ENCODE data around the gene ATP12A. TPM values are rescaled to one million over a fixed set of nuclear protein-coding genes. Genes with fewer than 3 reads are reported as not detected.

The ATP12A gene
- total RNA-seq, 1 donor from 2014 or later = not detected

- no peaks in the 10 kb centered on the region for H3K36me3 Mint-ChIP-seq
- Histone ChIP-seq H3K4me1 (no peaks in the 10 kb centered on the region), H4K20me1 (ENCODE audit: low read depth) (no peaks in the 10 kb centered on the region), H2AFZ (replicated peaks) (no peak overlapping the region), H3K27ac (no peak overlapping the region), H3K4me2 (no peak overlapping the region), H3K9me3 (ENCODE audit: low read depth) (no peaks in the 10 kb centered on the region), H3K9ac (no peak overlapping the region), H3K36me3 (no peaks in the 10 kb centered on the region), H3K79me2 (ENCODE audit: low read depth) (no peaks in the 10 kb centered on the region), H3K27me3 (no peaks in the 10 kb centered on the region), H3K4me3 (no peak overlapping the region), H3F3A (ENCODE audit: low read depth) (no peaks in the 10 kb centered on the region)
- no peaks in the 10 kb centered on the region for H3K27me3 Mint-ChIP-seq (ENCODE audit: insufficient read depth, low read depth)
- no peak overlapping the region for H3K4me3 Mint-ChIP-seq
- H3K27ac Mint-ChIP-seq = no peak overlapping the region
- TF ChIP-seq EZH2phosphoT487 (IDR thresholded peaks at IDR 0.05) (no peak), CTCF (IDR thresholded peaks at IDR 0.05) (no peak), EZH2 (IDR thresholded peaks at IDR 0.05) (no peak)
- no peak for DNase-seq (ENCODE audit: low spot score)
- H3K4me1 Mint-ChIP-seq = no peaks in the 10 kb centered on the region
- H3K9me3 Mint-ChIP-seq = no peaks in the 10 kb centered on the region
Measured at GRCh38 chr13:24654741-24655140, 25.5 kb upstream of the ATP12A start.

GRCh38 chr13:24659239-24659638 is 21.0 kb upstream of the ATP12A start:
- Histone ChIP-seq H3K36me3 (no peaks in the 10 kb centered on the region), H3K27me3 (no peaks in the 10 kb centered on the region), H3K4me1 (no peaks in the 10 kb centered on the region), H3K27ac (no peak overlapping the region), H3K79me2 (ENCODE audit: low read depth) (no peaks in the 10 kb centered on the region), H3K9ac (no peak overlapping the region), H3K9me3 (ENCODE audit: low read depth) (no peaks in the 10 kb centered on the region), H3F3A (ENCODE audit: low read depth) (no peaks in the 10 kb centered on the region), H3K4me3 (no peak overlapping the region), H3K4me2 (no peak overlapping the region), H4K20me1 (ENCODE audit: low read depth) (no peaks in the 10 kb centered on the region), H2AFZ (replicated peaks) (no peak overlapping the region)
- no peaks in the 10 kb centered on the region for H3K27me3 Mint-ChIP-seq (ENCODE audit: insufficient read depth, low read depth)
- DNase-seq (ENCODE audit: low spot score) = no peak
- H3K9me3 Mint-ChIP-seq = no peaks in the 10 kb centered on the region
- TF ChIP-seq EZH2phosphoT487 (IDR thresholded peaks at IDR 0.05) = no peak
- TF ChIP-seq CTCF (IDR thresholded peaks at IDR 0.05) = no peak
- no peak for TF ChIP-seq EZH2 (IDR thresholded peaks at IDR 0.05)
- H3K36me3 Mint-ChIP-seq = no peaks in the 10 kb centered on the region
- no peak overlapping the region for H3K27ac Mint-ChIP-seq
- no peak overlapping the region for H3K4me3 Mint-ChIP-seq
- H3K4me1 Mint-ChIP-seq = no peaks in the 10 kb centered on the region

GRCh38 chr13:24660023-24660741 is 20.0 kb upstream of the ATP12A start:
- Histone ChIP-seq H3K36me3 (no peaks in the 10 kb centered on the region), H3K9me3 (ENCODE audit: low read depth) (no peaks in the 10 kb centered on the region), H3K9ac (no peak overlapping the region), H4K20me1 (ENCODE audit: low read depth) (no peaks in the 10 kb centered on the region), H3F3A (ENCODE audit: low read depth) (no peaks in the 10 kb centered on the region), H3K27ac (no peak overlapping the region), H3K27me3 (no peaks in the 10 kb centered on the region), H2AFZ (replicated peaks) (no peak overlapping the region), H3K4me2 (no peak overlapping the region), H3K79me2 (ENCODE audit: low read depth) (no peaks in the 10 kb centered on the region), H3K4me1 (no peaks in the 10 kb centered on the region), H3K4me3 (no peak overlapping the region)
- Mint-ChIP-seq H3K27ac (no peak overlapping the region), H3K36me3 (no peaks in the 10 kb centered on the region), H3K4me1 (no peaks in the 10 kb centered on the region), H3K27me3 (ENCODE audit: insufficient read depth, low read depth) (no peaks in the 10 kb centered on the region), H3K9me3 (no peaks in the 10 kb centered on the region), H3K4me3 (no peak overlapping the region)
- TF ChIP-seq EZH2 (IDR thresholded peaks at IDR 0.05) = no peak
- no peak for TF ChIP-seq EZH2phosphoT487 (IDR thresholded peaks at IDR 0.05)
- TF ChIP-seq CTCF (IDR thresholded peaks at IDR 0.05) = no peak
- DNase-seq (ENCODE audit: low spot score) = no peak

Measured in neural progenitor cell (in vitro differentiated cells).